Natural killer cell (primary cell): Measurements from ENCODE around the gene NEK11. TPM values are rescaled to one million over a fixed set of nuclear protein-coding genes. Genes with fewer than 3 reads are reported as not detected.

Experiments
- ATAC-seq, 3 donors: fragments of 150-1000 bp in 2 of 3; fragments of 200-7000 bp in 1 of 3; cut with Tn5 transposase; 1 replicate in 1 of 3; 2 replicates in 2 of 3; pipeline ENCODE4 v1.10.0; 2021; ENCODE audit warnings: mild to moderate bottlenecking in 2 of 3, moderate library complexity in 2 of 3
- DNase-seq, 2 donors: peaks; one replicate each; pipeline versions ENCODE4 v3.0.0 to v3.0.0-alpha.2; 2013 to 2021; ENCODE audit warnings: mixed read lengths in 1 of 2
- H3K27ac ChIP-seq: one replicate; pipeline ENCODE4 v1.5.1; 2013; ENCODE audit warnings: mild to moderate bottlenecking, low read length
- H3K27me3 ChIP-seq: one replicate; pipeline ENCODE4 v1.6.1; 2013; ENCODE audit warnings: low read length; ENCODE audit not compliant: control insufficient read depth, insufficient read depth
- H3K36me3 ChIP-seq: one replicate; pipeline ENCODE4 v1.6.1; 2013; ENCODE audit warnings: low read length; ENCODE audit not compliant: control insufficient read depth, insufficient read depth
- H3K4me1 ChIP-seq: one replicate; pipeline ENCODE4 v1.6.1; 2013; ENCODE audit warnings: low read length; ENCODE audit not compliant: control insufficient read depth, insufficient read depth
- H3K4me3 ChIP-seq: one replicate; pipeline ENCODE4 v1.5.1; 2013; ENCODE audit warnings: low read length
- H3K9me3 ChIP-seq: one replicate; pipeline ENCODE4 v1.6.1; 2013; ENCODE audit warnings: low read length; ENCODE audit not compliant: control insufficient read depth, insufficient read depth
- H3K27ac Mint-ChIP-seq, 2 donors: one replicate each; pipeline ENCODE4 v1.8.0; 2022; ENCODE audit warnings: mild to moderate bottlenecking in 2 of 2, mixed read lengths in 2 of 2, moderate library complexity in 1 of 2
- H3K27me3 Mint-ChIP-seq, 2 donors: one replicate each; pipeline ENCODE4 v1.8.0; 2022; ENCODE audit warnings: low read depth in 2 of 2, mixed read lengths in 2 of 2
- H3K36me3 Mint-ChIP-seq: one replicate; pipeline ENCODE4 v1.8.0; 2022; ENCODE audit warnings: mixed read lengths
- H3K4me1 Mint-ChIP-seq, 2 donors: one replicate each; pipeline ENCODE4 v1.8.0; 2022; ENCODE audit warnings: mixed read lengths in 2 of 2
- H3K4me3 Mint-ChIP-seq: one replicate; pipeline ENCODE4 v1.8.0; 2022; ENCODE audit warnings: mild to moderate bottlenecking, moderate library complexity, mixed read lengths
- H3K9me3 Mint-ChIP-seq, 2 donors: one replicate each; pipeline ENCODE4 v1.8.0; 2022; ENCODE audit warnings: mixed read lengths in 2 of 2
- CTCF ChIP-seq: fragments of 200-600 bp; IDR thresholded peaks from one replicate; pipeline ENCODE4 v1.8.0; 2022; ENCODE audit warnings: antibody characterized with exemption
- WGBS: methylation state at CpG from one replicate; pipeline ENCODE4 v1.1.7; 2013; ENCODE audit warnings: missing lambda C conversion rate; ENCODE audit not compliant: insufficient coverage; 5-methylcytosine and 5-hydroxymethylcytosine counted together
- intact Hi-C: fragments of 100-400 bp; cut with micrococcal nuclease; formaldehyde crosslinking; loops from one replicate; pipeline ENCODE4 v1.14.2; 2022
- total RNA-seq, 4 donors: library from RNA; stranded (reverse); fragments of 120-200 nt in 1 of 4; gene quantifications; one replicate each; pipeline versions ENCODE4 v1.2.3 to v1.2.4, GENCODE V29; 2013 to 2022

The NEK11 gene
- total RNA-seq, 3 donors from 2014 or later (not counting 1 experiment from before 2014, with no cell fraction given), result 2.6 to 3.6 (median 3.5) TPM

- WGBS, result 89% methylated on average over 3 of the region's 3 CpGs
These were observed 257.2 kb downstream of the NEK11 start for GRCh38 chr3:131283862-131284261.

GRCh38 chr3:131284302-131284701 is 257.6 kb downstream of the NEK11 start:
- DNase-seq (no peak), ATAC-seq (no peak)
- Histone ChIP-seq H3K9me3 (no peaks in the 10 kb centered on the region), H3K4me3 (no peak overlapping the region), H3K27me3 (no peaks in the 10 kb centered on the region), H3K27ac (no peak overlapping the region), H3K4me1 (no peaks in the 10 kb centered on the region), H3K36me3 (no peaks in the 10 kb centered on the region)
- TF ChIP-seq CTCF, result no peak
- H3K9me3 Mint-ChIP-seq, result no peaks in the 10 kb centered on the region
- no peaks in the 10 kb centered on the region for H3K27me3 Mint-ChIP-seq
- H3K36me3 Mint-ChIP-seq, result no peaks in the 10 kb centered on the region
- H3K4me3 Mint-ChIP-seq, result no peak overlapping the region
- H3K4me1 Mint-ChIP-seq, result no peaks in the 10 kb centered on the region
- 79% methylated on average over 1 of the region's 1 CpG for WGBS
- no peak overlapping the region for H3K27ac Mint-ChIP-seq
- intact Hi-C loops, result no loop called here

More at GRCh38 chr3:131283862-131284261, 257.2 kb downstream of the NEK11 start:
- Mint-ChIP-seq H3K9me3 (no peaks in the 10 kb centered on the region), H3K27ac (no peak overlapping the region), H3K4me3 (no peak overlapping the region), H3K4me1 (no peaks in the 10 kb centered on the region), H3K36me3 (no peaks in the 10 kb centered on the region), H3K27me3 (no peaks in the 10 kb centered on the region)
- DNase-seq, result no peak
- no peak for TF ChIP-seq CTCF
- H3K36me3 ChIP-seq, result no peaks in the 10 kb centered on the region
- no peak overlapping the region for H3K27ac ChIP-seq
- no peak for ATAC-seq
- no peaks in the 10 kb centered on the region for H3K27me3 ChIP-seq
- intact Hi-C loops, result no loop called here
- no peak overlapping the region for H3K4me3 ChIP-seq
- H3K4me1 ChIP-seq, result no peaks in the 10 kb centered on the region
- no peaks in the 10 kb centered on the region for H3K9me3 ChIP-seq

- Histone ChIP-seq H3K27me3 (no peaks in the 10 kb centered on the region), H3K36me3 (no peaks in the 10 kb centered on the region), H3K9me3 (no peaks in the 10 kb centered on the region), H3K27ac (no peak overlapping the region), H3K4me1 (no peaks in the 10 kb centered on the region), H3K4me3 (no peak overlapping the region)
- no peaks in the 10 kb centered on the region for H3K27me3 Mint-ChIP-seq
- H3K27ac Mint-ChIP-seq, result no peak overlapping the region
- no peak for TF ChIP-seq CTCF
- no peaks in the 10 kb centered on the region for H3K9me3 Mint-ChIP-seq
- WGBS, result 73% methylated on average over 2 of the region's 3 CpGs
- ATAC-seq (no peak), DNase-seq (no peak)
- H3K36me3 Mint-ChIP-seq, result no peaks in the 10 kb centered on the region
- no peak overlapping the region for H3K4me3 Mint-ChIP-seq
- intact Hi-C loops, result no loop called here
- H3K4me1 Mint-ChIP-seq, result no peaks in the 10 kb centered on the region
These were observed 258.8 kb downstream of the NEK11 start for GRCh38 chr3:131285456-131285855.

GRCh38 chr3:131299836-131300235 is 273.2 kb downstream of the NEK11 start:
- Mint-ChIP-seq H3K36me3 (peaks cover 8% of the 10 kb centered on the region), H3K4me1 (no peaks in the 10 kb centered on the region), H3K9me3 (no peaks in the 10 kb centered on the region), H3K27ac (no peak overlapping the region), H3K4me3 (no peak overlapping the region), H3K27me3 (peaks cover 15 to 32% of the 10 kb centered on the region in 2 donors)
- Histone ChIP-seq H3K27ac (no peak overlapping the region), H3K9me3 (no peaks in the 10 kb centered on the region), H3K4me1 (no peaks in the 10 kb centered on the region), H3K27me3 (no peaks in the 10 kb centered on the region), H3K36me3 (no peaks in the 10 kb centered on the region), H3K4me3 (no peak overlapping the region)
- no peak for TF ChIP-seq CTCF
- ATAC-seq (no peak), DNase-seq (no peak)
- intact Hi-C loops, result no loop called here
- no CpG with 5 or more reads among the region's 1 CpG for WGBS
